Measurements from ENCODE around the gene HSPD1. TPM values are rescaled to one million over a fixed set of nuclear protein-coding genes. Genes with fewer than 3 reads are reported as not detected.
A peak's percentile ranks its signal among the peaks of the same experiment; 100 is the strongest.

The HSPD1 gene
- total and polyA plus RNA-seq, 2 of the 13 experiments (the other 11 are each of a cell fraction or from before 2014, with no cell fraction given) = 685 to 2,610 TPM

- TF ChIP-seq PRDM10 (CRISPR knock-in tag; IDR thresholded peaks at IDR 0.05; ENCODE audit: low read depth) (peak; percentile 92), MED13 (CRISPR knock-in tag; IDR thresholded peaks at IDR 0.05) (peak; percentile 86), KAT8 (CRISPR knock-in tag; IDR thresholded peaks at IDR 0.05) (peak; percentile 97), MBNL3 (CRISPR knock-in tag; conservative IDR thresholded peaks at IDR 0.05) (no peak), ZNF20 (CRISPR knock-in tag; IDR thresholded peaks at IDR 0.05) (peak; percentile 61; the same call in 1 of the 2 replicates), ZC3H13 (CRISPR knock-in tag; IDR thresholded peaks at IDR 0.05) (peak; percentile 97), ZBTB7B (CRISPR knock-in tag; IDR thresholded peaks at IDR 0.05) (no peak; the same call in none of the 2 replicates), PHB2 (IDR thresholded peaks at IDR 0.05; ENCODE audit: partially characterized antibody) (no peak), ZNF30 (CRISPR knock-in tag; IDR thresholded peaks at IDR 0.05) (peak; percentile 42; the same call in 1 of the 2 replicates), ZBTB8A (CRISPR knock-in tag; IDR thresholded peaks at IDR 0.05; ENCODE audit: borderline replicate concordance, low read depth) (peak; percentile 88; the same call in 1 of the 2 replicates), AFF4 (CRISPR knock-in tag; IDR thresholded peaks at IDR 0.05) (peak; percentile 81), FOSL1 (CRISPR knock-in tag; IDR thresholded peaks at IDR 0.05; ENCODE audit: borderline replicate concordance) (peak; percentile 50), ZBTB1 (CRISPR knock-in tag; IDR thresholded peaks at IDR 0.05; ENCODE audit: borderline replicate concordance) (no peak; the same call in 1 of the 2 replicates), IKZF4 (CRISPR knock-in tag; IDR thresholded peaks at IDR 0.05; ENCODE audit: borderline replicate concordance, low read depth, not compliant biosample characterization) (peak; percentile 97), ZNF747 (CRISPR knock-in tag; IDR thresholded peaks at IDR 0.05; ENCODE audit: borderline replicate concordance) (peak; percentile 99), IRF2 (CRISPR knock-in tag; IDR thresholded peaks at IDR 0.05) (peak; percentile 98), ZBTB34 (CRISPR knock-in tag; IDR thresholded peaks at IDR 0.05) (peak; percentile 94), ZIK1 (CRISPR knock-in tag; IDR thresholded peaks at IDR 0.05; ENCODE audit: borderline replicate concordance, low read depth) (peak; percentile 91), TARDBP (CRISPR knock-in tag; IDR thresholded peaks at IDR 0.05) (peak; percentile 99), ONECUT2 (CRISPR knock-in tag; IDR thresholded peaks at IDR 0.05) (no peak), RAD21 (CRISPR knock-in tag; IDR thresholded peaks at IDR 0.05) (peak; percentile 81), PPARG (CRISPR knock-in tag; conservative IDR thresholded peaks at IDR 0.05) (peak; percentile 87)
Observed at GRCh38 chr2:197515739-197516392, 16.2 kb upstream of the HSPD1 start, which contains the start of gene MOB4 (continued).
